Measurements from ENCODE around the gene JPT1. TPM values are rescaled to one million over a fixed set of nuclear protein-coding genes. Genes with fewer than 3 reads are reported as not detected.

JPT1 gene
- total RNA-seq, 1 experiment from 2014 or later, result 448 TPM

DNA sequence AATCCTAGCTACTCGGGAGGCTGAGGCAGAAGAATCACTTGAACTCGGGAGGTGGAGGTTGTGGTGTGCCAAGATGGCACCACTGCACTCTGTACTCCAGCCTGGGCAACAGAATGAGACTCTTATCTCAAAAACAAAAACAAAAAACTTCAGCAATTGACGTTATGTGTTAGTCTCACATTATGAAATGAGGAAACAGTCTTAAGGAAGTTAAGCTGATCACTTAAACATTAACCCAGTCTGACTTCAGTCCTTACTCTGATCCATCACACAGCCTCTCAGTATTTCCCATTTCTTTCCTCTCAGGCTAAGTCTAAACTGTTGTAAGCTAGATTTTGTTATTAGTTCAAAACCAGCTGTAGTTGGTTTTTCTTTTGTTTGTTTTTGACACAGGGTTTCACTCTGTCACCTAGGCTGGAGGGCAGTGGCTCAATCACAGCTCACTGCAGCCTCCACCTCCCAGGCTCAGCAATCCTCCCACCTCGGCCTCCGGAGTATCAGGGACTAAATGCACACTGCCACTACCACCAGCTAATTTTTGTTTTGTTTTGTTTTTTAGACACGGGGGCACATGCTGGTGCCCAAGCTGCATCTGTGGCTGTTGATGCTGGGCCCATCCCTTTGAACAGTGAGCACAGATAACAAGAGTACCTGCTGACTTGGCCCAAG is 6.3 kb downstream of the JPT1 start:
- CTCF ChIA-PET, result no interaction called here
- POLR2A ChIA-PET, result interaction anchor here (0.6 to 0.7 kb wide), 2 partner anchors 15 to 37 kb away, joined by 3 to 10 read pairs; no protein-coding TSS in a partner anchor
- intact Hi-C loops (cut with micrococcal nuclease; ENCODE audit: unreplicated experiment) (no loop called here), in situ Hi-C loops (cut with HindIII; ENCODE audit: low pct_unique_long_range_greater_than_20kb, low sequenced_read_pairs) (no loop called here)
- Histone ChIP-seq H3K27me3 (ENCODE audit: control insufficient read depth, insufficient read depth, low read length) (no peaks in the 10 kb centered on the region), H3K27ac (ENCODE audit: low read length) (peak overlapping the region; percentile 10; the same call in 1 of the 2 replicates), H3K4me3 (ENCODE audit: low read depth in 2 of 2, low read length in 2 of 2) (no peak overlapping the region), H3K9me3 (ENCODE audit: control insufficient read depth, insufficient read depth, low read depth, low read length) (no peaks in the 10 kb centered on the region), H3K4me1 (ENCODE audit: control insufficient read depth, insufficient read depth, low read length) (peaks cover 3% of the 10 kb centered on the region; the same call in 1 of the 2 replicates), H3K36me3 (ENCODE audit: control insufficient read depth, insufficient read depth, low read length) (peaks cover 27% of the 10 kb centered on the region)
- ATAC-seq, result no peak
- no TSS peak for BruUV-seq (replicated peaks)
- TF ChIP-seq SIN3A (IDR thresholded peaks at IDR 0.05; ENCODE audit: borderline replicate concordance, insufficient read depth, low read depth, low read length), result no peak
- TF ChIP-seq POLR2AphosphoS5 (IDR thresholded peaks at IDR 0.05; ENCODE audit: low read depth, low read length), result no peak
- TF ChIP-seq, protein P1, sequence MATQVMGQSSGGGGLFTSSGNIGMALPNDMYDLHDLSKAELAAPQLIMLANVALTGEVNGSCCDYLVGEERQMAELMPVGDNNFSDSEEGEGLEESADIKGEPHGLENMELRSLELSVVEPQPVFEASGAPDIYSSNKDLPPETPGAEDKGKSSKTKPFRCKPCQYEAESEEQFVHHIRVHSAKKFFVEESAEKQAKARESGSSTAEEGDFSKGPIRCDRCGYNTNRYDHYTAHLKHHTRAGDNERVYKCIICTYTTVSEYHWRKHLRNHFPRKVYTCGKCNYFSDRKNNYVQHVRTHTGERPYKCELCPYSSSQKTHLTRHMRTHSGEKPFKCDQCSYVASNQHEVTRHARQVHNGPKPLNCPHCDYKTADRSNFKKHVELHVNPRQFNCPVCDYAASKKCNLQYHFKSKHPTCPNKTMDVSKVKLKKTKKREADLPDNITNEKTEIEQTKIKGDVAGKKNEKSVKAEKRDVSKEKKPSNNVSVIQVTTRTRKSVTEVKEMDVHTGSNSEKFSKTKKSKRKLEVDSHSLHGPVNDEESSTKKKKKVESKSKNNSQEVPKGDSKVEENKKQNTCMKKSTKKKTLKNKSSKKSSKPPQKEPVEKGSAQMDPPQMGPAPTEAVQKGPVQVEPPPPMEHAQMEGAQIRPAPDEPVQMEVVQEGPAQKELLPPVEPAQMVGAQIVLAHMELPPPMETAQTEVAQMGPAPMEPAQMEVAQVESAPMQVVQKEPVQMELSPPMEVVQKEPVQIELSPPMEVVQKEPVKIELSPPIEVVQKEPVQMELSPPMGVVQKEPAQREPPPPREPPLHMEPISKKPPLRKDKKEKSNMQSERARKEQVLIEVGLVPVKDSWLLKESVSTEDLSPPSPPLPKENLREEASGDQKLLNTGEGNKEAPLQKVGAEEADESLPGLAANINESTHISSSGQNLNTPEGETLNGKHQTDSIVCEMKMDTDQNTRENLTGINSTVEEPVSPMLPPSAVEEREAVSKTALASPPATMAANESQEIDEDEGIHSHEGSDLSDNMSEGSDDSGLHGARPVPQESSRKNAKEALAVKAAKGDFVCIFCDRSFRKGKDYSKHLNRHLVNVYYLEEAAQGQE (IDR thresholded peaks at IDR 0.05; ENCODE audit: insufficient read depth in 1 of 2, low read depth in 2 of 2, low read length in 1 of 2), result no peak
- TF ChIP-seq TCF7L2 (IDR thresholded peaks at IDR 0.05; ENCODE audit: low read depth, low read length), result no peak
- DNase-seq (ENCODE audit: low read depth, low spot score), result no peak

DNA sequence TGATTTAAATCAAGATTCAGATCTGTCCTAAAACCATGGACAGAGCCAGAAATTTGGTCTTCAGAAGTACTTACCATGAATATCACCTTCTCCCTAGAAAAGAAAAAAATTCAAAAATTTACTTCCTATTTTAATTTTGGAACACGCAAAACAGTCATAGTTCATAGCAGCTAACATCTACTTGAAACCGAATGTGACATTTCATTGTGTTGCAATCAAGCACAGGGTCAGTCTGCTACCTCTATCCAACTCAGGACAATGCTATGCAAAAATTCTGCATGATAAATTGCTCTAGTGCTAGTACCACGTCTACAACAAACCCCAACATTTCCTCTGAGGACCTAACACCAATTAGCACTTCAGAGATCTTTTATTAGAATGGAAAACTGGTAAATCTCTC is 7.7 kb downstream of the JPT1 start:
- POLR2A ChIA-PET, result no interaction called here
- ATAC-seq, result no peak
- peaks cover 34% of the 10 kb centered on the region for H3K36me3 ChIP-seq (ENCODE audit: control insufficient read depth, insufficient read depth, low read length)
- no peak overlapping the region for H3K27ac ChIP-seq (ENCODE audit: low read length)
- no TSS peak for BruUV-seq (replicated peaks)
- no peak overlapping the region for H3K4me3 ChIP-seq (ENCODE audit: low read depth in 2 of 2, low read length in 2 of 2)
- H3K27me3 ChIP-seq (ENCODE audit: control insufficient read depth, insufficient read depth, low read length), result no peaks in the 10 kb centered on the region
- CTCF ChIA-PET, result no interaction called here
- no peaks in the 10 kb centered on the region for H3K9me3 ChIP-seq (ENCODE audit: control insufficient read depth, insufficient read depth, low read depth, low read length)
- no peak for DNase-seq (ENCODE audit: low read depth, low spot score)
- peaks cover 3% of the 10 kb centered on the region; the same call in 1 of the 2 replicates for H3K4me1 ChIP-seq (ENCODE audit: control insufficient read depth, insufficient read depth, low read length)
- in situ Hi-C loops (cut with HindIII; ENCODE audit: low pct_unique_long_range_greater_than_20kb, low sequenced_read_pairs), result no loop called here
- intact Hi-C loops (cut with micrococcal nuclease; ENCODE audit: unreplicated experiment), result no loop called here
- TF ChIP-seq, protein P2, sequence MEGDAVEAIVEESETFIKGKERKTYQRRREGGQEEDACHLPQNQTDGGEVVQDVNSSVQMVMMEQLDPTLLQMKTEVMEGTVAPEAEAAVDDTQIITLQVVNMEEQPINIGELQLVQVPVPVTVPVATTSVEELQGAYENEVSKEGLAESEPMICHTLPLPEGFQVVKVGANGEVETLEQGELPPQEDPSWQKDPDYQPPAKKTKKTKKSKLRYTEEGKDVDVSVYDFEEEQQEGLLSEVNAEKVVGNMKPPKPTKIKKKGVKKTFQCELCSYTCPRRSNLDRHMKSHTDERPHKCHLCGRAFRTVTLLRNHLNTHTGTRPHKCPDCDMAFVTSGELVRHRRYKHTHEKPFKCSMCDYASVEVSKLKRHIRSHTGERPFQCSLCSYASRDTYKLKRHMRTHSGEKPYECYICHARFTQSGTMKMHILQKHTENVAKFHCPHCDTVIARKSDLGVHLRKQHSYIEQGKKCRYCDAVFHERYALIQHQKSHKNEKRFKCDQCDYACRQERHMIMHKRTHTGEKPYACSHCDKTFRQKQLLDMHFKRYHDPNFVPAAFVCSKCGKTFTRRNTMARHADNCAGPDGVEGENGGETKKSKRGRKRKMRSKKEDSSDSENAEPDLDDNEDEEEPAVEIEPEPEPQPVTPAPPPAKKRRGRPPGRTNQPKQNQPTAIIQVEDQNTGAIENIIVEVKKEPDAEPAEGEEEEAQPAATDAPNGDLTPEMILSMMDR (IDR thresholded peaks at IDR 0.05), result no peak
- TF ChIP-seq, protein P1 (IDR thresholded peaks at IDR 0.05; ENCODE audit: insufficient read depth in 1 of 2, low read depth in 2 of 2, low read length in 1 of 2), result no peak
- TF ChIP-seq SIN3A (IDR thresholded peaks at IDR 0.05; ENCODE audit: borderline replicate concordance, insufficient read depth, low read depth, low read length) (no peak), TCF7L2 (IDR thresholded peaks at IDR 0.05; ENCODE audit: low read depth, low read length) (no peak), POLR2AphosphoS5 (IDR thresholded peaks at IDR 0.05; ENCODE audit: low read depth, low read length) (no peak)

Data from Panc1 (cell line).